ENCODE measurements around the gene ADNP2.

The ADNP2 gene

GRCh38 chr18:80168346-80168745 is 59.3 kb downstream of the ADNP2 start:
- Histone ChIP-seq H3K27ac (ENCODE audit: extremely low read depth, low read depth, low read length) (no peak overlapping the region), H3K4me1 (ENCODE audit: control insufficient read depth, insufficient read depth, low read length) (no peaks in the 10 kb centered on the region), H3K36me3 (ENCODE audit: control insufficient read depth in 2 of 2, insufficient read depth in 1 of 2, low read length in 2 of 2) (no peaks in the 10 kb centered on the region), H3K9me3 (ENCODE audit: control insufficient read depth, insufficient read depth, low read depth, low read length) (no peaks in the 10 kb centered on the region), H3K4me3 (ENCODE audit: low read depth, low read length) (no peak overlapping the region)
- TF ChIP-seq INSM2 (tag by site-specific recombination; IDR thresholded peaks at IDR 0.05) = no peak
- no peak for TF ChIP-seq ZNF629 (tag by site-specific recombination; IDR thresholded peaks at IDR 0.05)
- no peak for TF ChIP-seq ZNF404 (tag by site-specific recombination; IDR thresholded peaks at IDR 0.05)
- TF ChIP-seq ZNF214 (tag by site-specific recombination; IDR thresholded peaks at IDR 0.05; ENCODE audit: borderline replicate concordance) = no peak
- no peak for TF ChIP-seq ZNF664 (tag by site-specific recombination; IDR thresholded peaks at IDR 0.05)
- TF ChIP-seq SCRT2 (tag by site-specific recombination; IDR thresholded peaks at IDR 0.05) = no peak
- TF ChIP-seq ZNF157 (tag by site-specific recombination; IDR thresholded peaks at IDR 0.05) = no peak
- no peak for TF ChIP-seq BCL6B (tag by site-specific recombination; IDR thresholded peaks at IDR 0.05)
- no peak for TF ChIP-seq ZNF132 (tag by site-specific recombination; IDR thresholded peaks at IDR 0.05; ENCODE audit: borderline replicate concordance)
- TF ChIP-seq ZNF623 (tag by site-specific recombination; IDR thresholded peaks at IDR 0.05) = no peak
- TF ChIP-seq KLF7 (tag by site-specific recombination; IDR thresholded peaks at IDR 0.05; ENCODE audit: borderline replicate concordance) = no peak
- no peak for TF ChIP-seq ZNF423 (tag by site-specific recombination; IDR thresholded peaks at IDR 0.05)
- TF ChIP-seq ZNF645 (tag by site-specific recombination; IDR thresholded peaks at IDR 0.05) = no peak
- no peak for TF ChIP-seq PBX3 (CRISPR knock-in tag; IDR thresholded peaks at IDR 0.05)
- TF ChIP-seq ZNF791 (tag by site-specific recombination; IDR thresholded peaks at IDR 0.05) = no peak
- TF ChIP-seq ZNF580 (tag by site-specific recombination; IDR thresholded peaks at IDR 0.05) = no peak
- TF ChIP-seq ZNF76 (tag by site-specific recombination; IDR thresholded peaks at IDR 0.05; ENCODE audit: borderline replicate concordance, low read depth) = no peak
- TF ChIP-seq ZNF677 (tag by site-specific recombination; IDR thresholded peaks at IDR 0.05) = no peak
- no peak for TF ChIP-seq PRDM10 (tag by site-specific recombination; IDR thresholded peaks at IDR 0.05)
- no peak for TF ChIP-seq ZFHX2 (tag by site-specific recombination; conservative IDR thresholded peaks at IDR 0.05)
- POLR2A ChIA-PET = no interaction called here
- CTCF ChIA-PET = interaction anchor here (0.8 to 1.4 kb wide), 2 partner anchors 11 to 32 kb away, joined by 3 to 5 read pairs; no protein-coding TSS in a partner anchor

Measured in HEK293 (cell line).